HCT116 (cell line): Measurements from ENCODE around the gene SMG6. TPM values are rescaled to one million over a fixed set of nuclear protein-coding genes. Genes with fewer than 3 reads are reported as not detected.
A peak's percentile ranks its signal among the peaks of the same experiment; 100 is the strongest.

ENCODE experiments used
- ATAC-seq: fragments of 200-7000 bp; cut with Tn5 transposase; 2 replicates; pipeline ENCODE4 v1.9.1; 2020; ENCODE audit warnings: mild to moderate bottlenecking, moderate library complexity
- BruUV-seq: library from RNA; stranded (reverse); fragments of 400-500 nt; replicated peaks from 2 replicates; lab custom pipeline; 2021; lab: Mats Ljungman, UMichigan
- CTCF ChIA-PET: fragments of 300-600 bp; sonication (Branson Sonifier 250); formaldehyde crosslinking; loops from one replicate; lab custom pipeline; 2021; ENCODE audit warnings: antibody characterized with exemption; lab: Charles Lee
- POLR2A ChIA-PET: fragments of 300-600, 350-600 bp; sonication (Branson Sonifier 250); formaldehyde crosslinking; loops from one replicate; lab custom pipeline; 2021; ENCODE audit warnings: antibody characterized with exemption; lab: Charles Lee
- RAD21 ChIA-PET, 2 experiments: fragments of 300-600 bp; sonication (Branson Sonifier 250); formaldehyde crosslinking; loops; one replicate each; lab custom pipeline; 2023; ENCODE audit warnings: low total read pairs in 2 of 2; ENCODE audit not compliant: uncharacterized antibody in 2 of 2, unreplicated experiment in 2 of 2, low non-redundant PET in 1 of 2; lab: Charles Lee
- DNase-seq: peaks from one replicate; pipeline ENCODE4 v3.0.0-alpha.2; 2010; ENCODE audit warnings: low read depth, low spot score
- H2AFZ ChIP-seq: fragments of 200-600 bp; shearing (Covaris generic), sonication (generic); 2 replicates; pipeline ENCODE4 v1.6.1; 2017; ENCODE audit warnings: low read depth, mixed run types, mixed read lengths, antibody characterized with exemption, low read length; ENCODE audit not compliant: poor library complexity, severe bottlenecking
- H3K27ac ChIP-seq: 2 replicates; pipeline ENCODE4 v1.5.1; 2012; ENCODE audit warnings: low read depth, low read length
- H3K27me3 ChIP-seq: fragments of 200-600 bp; sonication (generic); 2 replicates; pipeline ENCODE4 v1.6.1; 2016; ENCODE audit warnings: mixed run types, low read length, mixed read lengths; ENCODE audit not compliant: insufficient read depth
- H3K36me3 ChIP-seq, 2 experiments: fragments of 200-500 bp in 1 of 2; fragments of 200-600 bp in 1 of 2; sonication (Bioruptor generic) in 1 of 2; sonication (generic) in 1 of 2; 2 replicates each; pipeline versions ENCODE4 v1.5.1 to v1.6.1; 2014 to 2016; ENCODE audit warnings: low read length in 2 of 2, inconsistent platforms in 1 of 2, mixed read lengths in 1 of 2, mixed run types in 1 of 2; ENCODE audit not compliant: insufficient read depth in 2 of 2, control insufficient read depth in 1 of 2
- H3K4me1 ChIP-seq, 2 experiments: fragments of 200-600 bp in 1 of 2; sonication (generic) in 1 of 2; 2 replicates each; pipeline versions ENCODE4 v1.5.1 to v1.6.1; 2012 to 2017; ENCODE audit warnings: low read length in 2 of 2, inconsistent platforms in 1 of 2, mild to moderate bottlenecking in 1 of 2, mixed read lengths in 1 of 2, mixed run types in 1 of 2, moderate library complexity in 1 of 2; ENCODE audit not compliant: insufficient read depth in 2 of 2, control insufficient read depth in 1 of 2
- H3K4me2 ChIP-seq: fragments of 200-600 bp; sonication (generic); 2 replicates; pipeline ENCODE4 v1.6.1; 2017; ENCODE audit warnings: mixed run types, low read length, mixed read lengths
- H3K4me3 ChIP-seq, 2 experiments: fragments of 200-600 bp in 1 of 2; sonication (generic) in 1 of 2; replicated peaks in 1 of 2; 2 replicates each; pipeline ENCODE4 v1.5.1; 2011 to 2016; ENCODE audit warnings: low read length in 2 of 2, control low read depth in 1 of 2, low read depth in 1 of 2, mild to moderate bottlenecking in 1 of 2, mixed read lengths in 1 of 2, mixed run types in 1 of 2
- H3K79me2 ChIP-seq: fragments of 200-600 bp; sonication (generic); 2 replicates; pipeline ENCODE4 v1.6.1; 2017; ENCODE audit warnings: mild to moderate bottlenecking, mixed run types, low read length, moderate library complexity, mixed read lengths; ENCODE audit not compliant: insufficient read depth
- H3K9ac ChIP-seq: fragments of 200-600 bp; sonication (generic); 2 replicates; pipeline ENCODE4 v1.6.1; 2016; ENCODE audit warnings: low read length, mixed read lengths
- H3K9me2 ChIP-seq: fragments of 200-600 bp; sonication (generic), shearing (Covaris generic); 2 replicates; pipeline ENCODE4 v1.6.1; 2017; ENCODE audit warnings: mixed run types, mild to moderate bottlenecking, moderate library complexity; ENCODE audit not compliant: insufficient read depth
- H3K9me3 ChIP-seq, 2 experiments: fragments of 200-500 bp in 1 of 2; fragments of 200-600 bp in 1 of 2; sonication (Bioruptor generic) in 1 of 2; sonication (generic) in 1 of 2; 2 replicates each; pipeline ENCODE4 v1.6.1; 2014 to 2017; ENCODE audit warnings: low read length in 2 of 2, mixed read lengths in 2 of 2, inconsistent platforms in 1 of 2, low read depth in 1 of 2, mild to moderate bottlenecking in 1 of 2, mixed run types in 1 of 2, moderate library complexity in 1 of 2; ENCODE audit not compliant: control insufficient read depth in 1 of 2, insufficient read depth in 1 of 2
- H4K20me1 ChIP-seq: fragments of 200-600 bp; sonication (generic), shearing (Covaris generic); 2 replicates; pipeline ENCODE4 v1.6.1; 2017; ENCODE audit warnings: mixed run types, mild to moderate bottlenecking, moderate library complexity; ENCODE audit not compliant: insufficient read depth
- CTCF ChIP-seq, 3 experiments: fragments of 200-600 bp in 1 of 3; sonication (generic) in 1 of 3; IDR thresholded peaks in 2 of 3; conservative IDR thresholded peaks in 1 of 3; 2 replicates each; pipeline ENCODE4 v1.5.1; 2012 to 2017; ENCODE audit warnings: low read depth in 2 of 3, low read length in 2 of 3, antibody characterized with exemption in 1 of 3, borderline replicate concordance in 1 of 3, control low read depth in 1 of 3, mild to moderate bottlenecking in 1 of 3, mixed read lengths in 1 of 3, mixed run types in 1 of 3, moderate library complexity in 1 of 3; ENCODE audit not compliant: insufficient read depth in 1 of 3
- EGR1 ChIP-seq: IDR thresholded peaks from 2 replicates; pipeline ENCODE4 v1.6.1; 2012; ENCODE audit warnings: low read depth
- RAD21 ChIP-seq: IDR thresholded peaks from 2 replicates; pipeline ENCODE4 v1.6.1; 2012; ENCODE audit warnings: low read depth, mild to moderate bottlenecking
- intact Hi-C: fragments of 100-400 bp; cut with micrococcal nuclease; formaldehyde crosslinking; loops from 2 replicates; pipeline ENCODE4 v1.10.0; 2022
- total RNA-seq: library from RNA; stranded (reverse); gene quantifications from one replicate; pipeline ENCODE4 v1.2.1, GENCODE V29; 2021; ENCODE audit not compliant: unreplicated experiment

Gene SMG6
- total RNA-seq, 1 experiment from 2014 or later: 23.1 TPM

GRCh38 chr17:2054512-2055291 is 248.9 kb downstream of the SMG6 start, which contains the start of gene HIC1:
Gene HIC1, plus strand, starts transcription at chr17:2055103. Its CDS starts 1,588 bp downstream, at chr17:2056691.
- ChIA-PET RAD21 (interaction anchor here (0.5 to 1.0 kb wide), 3 partner anchors 73 to 190 kb away, joined by 3 to 8 read pairs (median 5); no protein-coding TSS in a partner anchor), POLR2A (interaction anchor here (1.1 kb wide), 1 partner anchor 190 kb away, joined by 3 read pairs; no protein-coding TSS in a partner anchor)
- H3K27ac ChIP-seq: no peak within 1 kb of the TSS

More at GRCh38 chr17:2054512-2055291, 248.9 kb downstream of the SMG6 start, which contains the start of gene HIC1:
- peak; percentile 85 for TF ChIP-seq RAD21
- peak; percentile 61 to 84 (median 78) for TF ChIP-seq CTCF (IDR thresholded peaks at IDR 0.05 in 2 of 3, conservative IDR thresholded peaks at IDR 0.05 in 1 of 3; ENCODE audit: borderline replicate concordance in 1 of 3, insufficient read depth in 1 of 3, low read depth in 2 of 3, low read length in 2 of 3)
- TF ChIP-seq EGR1: no peak
- no peaks in the 10 kb centered on the region for H3K27me3 ChIP-seq
- no peaks in the 10 kb centered on the region for H4K20me1 ChIP-seq
- no peaks in the 10 kb centered on the region for H3K36me3 ChIP-seq
- no peaks in the 10 kb centered on the region for H3K9me2 ChIP-seq
- H3K4me2 ChIP-seq: peak within 1 kb of the TSS; percentile 36; the same call in 1 of the 2 replicates
- peaks cover 2 to 25% of the 10 kb centered on the region in 2 experiments; a peak in 2 of 4 replicates for H3K4me1 ChIP-seq
- H3K9me3 ChIP-seq: no peaks in the 10 kb centered on the region
- intact Hi-C loops: no loop called here
- ATAC-seq (peak; percentile 62), DNase-seq (no peak)
- no peaks in the 10 kb centered on the region for H3K79me2 ChIP-seq
- H2AFZ ChIP-seq: no peak within 1 kb of the TSS
- no peak within 1 kb of the TSS for H3K9ac ChIP-seq
- BruUV-seq: no TSS peak
- H3K4me3 ChIP-seq: no peak within 1 kb of the TSS
- CTCF ChIA-PET: interaction anchor here (0.6 to 8.0 kb wide), 10 partner anchors 10 to 362 kb away, joined by 3 to 200 read pairs (median 3); no protein-coding TSS in a partner anchor
